ENCODE results near the gene TRABD2A. TPM values are rescaled to one million over a fixed set of nuclear protein-coding genes. Genes with fewer than 3 reads are reported as not detected.
A peak's percentile ranks its signal among the peaks of the same experiment; 100 is the strongest.

The TRABD2A gene
- total RNA-seq, 1 experiment from 2014 or later, result 4.6 TPM

DNA sequence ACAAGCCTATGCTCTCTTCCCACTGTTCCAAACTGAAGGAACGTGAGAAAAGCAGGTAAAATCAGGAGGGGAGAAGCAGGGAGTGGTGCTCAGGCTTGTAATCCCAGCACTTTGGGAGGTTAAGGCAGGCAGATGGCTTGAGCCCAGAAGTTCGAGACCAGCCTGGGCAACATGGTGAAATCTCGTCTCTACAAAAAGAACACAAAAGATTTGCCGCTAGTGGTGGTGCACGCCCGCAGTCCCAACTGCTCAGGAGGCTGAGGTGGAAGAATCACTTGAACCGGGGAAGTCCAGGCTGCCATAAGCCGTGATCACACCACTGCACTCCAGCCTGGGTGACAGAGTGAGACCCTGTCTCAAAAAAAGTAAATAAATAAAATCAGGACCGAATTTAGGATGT, 23.3 kb upstream of the TRABD2A start:
- Histone ChIP-seq H3K9me2 (ENCODE audit: insufficient read depth) (no peaks in the 10 kb centered on the region), H3K79me2 (ENCODE audit: insufficient read depth, low read length) (peaks cover 15% of the 10 kb centered on the region), H3K27me3 (ENCODE audit: insufficient read depth, low read length) (no peaks in the 10 kb centered on the region), H3K9me3 (ENCODE audit: control insufficient read depth in 1 of 2, insufficient read depth in 1 of 2, low read depth in 1 of 2, low read length in 2 of 2) (no peaks in the 10 kb centered on the region; a peak in 1 of 4 replicates), H3K4me2 (ENCODE audit: low read length) (peak overlapping the region; percentile 93), H4K20me1 (ENCODE audit: insufficient read depth) (no peaks in the 10 kb centered on the region), H3K36me3 (ENCODE audit: control insufficient read depth in 1 of 2, insufficient read depth in 2 of 2, low read length in 2 of 2) (peaks cover 3 to 9% of the 10 kb centered on the region in 2 experiments; a peak in 3 of 4 replicates), H3K4me1 (ENCODE audit: control insufficient read depth in 1 of 2, insufficient read depth in 2 of 2, low read length in 2 of 2) (peaks cover 16 to 33% of the 10 kb centered on the region in 2 experiments), H2AFZ (ENCODE audit: low read depth, low read length, poor library complexity, severe bottlenecking) (no peak overlapping the region), H3K4me3 (replicated peaks in 1 of 2; ENCODE audit: low read depth in 1 of 2, low read length in 2 of 2) (peak overlapping the region in 1 of 2 experiments; percentile 94; a peak in 2 of 4 replicates), H3K9ac (ENCODE audit: low read length) (peak overlapping the region; percentile 95), H3K27ac (ENCODE audit: low read depth, low read length) (no peak overlapping the region)
- BruUV-seq (replicated peaks), result no TSS peak
- ChIA-PET POLR2A (interaction anchor here (1.2 to 5.8 kb wide), 5 partner anchors 10 to 42 kb away, joined by 3 to 163 read pairs (median 7); no protein-coding TSS in a partner anchor), RAD21 (ENCODE audit: low non-redundant PET in 1 of 2, low total read pairs in 2 of 2, uncharacterized antibody in 2 of 2, unreplicated experiment in 2 of 2) (no interaction called here), CTCF (interaction anchor here (0.6 kb wide), 1 partner anchor 22 kb away, joined by 3 read pairs; no protein-coding TSS in a partner anchor)
- intact Hi-C loops (cut with micrococcal nuclease), result no loop called here
- DNase-seq (ENCODE audit: low read depth, low spot score) (no peak), ATAC-seq (no peak)
- TF ChIP-seq CTCF (IDR thresholded peaks at IDR 0.05 in 2 of 3, conservative IDR thresholded peaks at IDR 0.05 in 1 of 3; ENCODE audit: borderline replicate concordance in 1 of 3, insufficient read depth in 1 of 3, low read depth in 2 of 3, low read length in 2 of 3) (no peak), RAD21 (IDR thresholded peaks at IDR 0.05; ENCODE audit: low read depth) (no peak), CEBPB (IDR thresholded peaks at IDR 0.05; ENCODE audit: low read depth) (no peak), SRF (IDR thresholded peaks at IDR 0.05; ENCODE audit: low read depth) (no peak), POLR2AphosphoS5 (IDR thresholded peaks at IDR 0.05; ENCODE audit: low read depth, low read length) (no peak), FOSL1 (IDR thresholded peaks at IDR 0.05; ENCODE audit: low read depth) (no peak), CBX3 (IDR thresholded peaks at IDR 0.05; ENCODE audit: low read depth) (no peak), EGR1 (IDR thresholded peaks at IDR 0.05; ENCODE audit: low read depth) (no peak), SP1 (IDR thresholded peaks at IDR 0.05; ENCODE audit: low read depth) (no peak), JUND (IDR thresholded peaks at IDR 0.05) (no peak), POLR2A (IDR thresholded peaks at IDR 0.05; ENCODE audit: borderline replicate concordance, extremely low read depth, insufficient read depth, insufficient read length) (no peak), ZNF274 (IDR thresholded peaks at IDR 0.05; ENCODE audit: low read depth, low read length) (no peak)
- TF ChIP-seq, protein P1, sequence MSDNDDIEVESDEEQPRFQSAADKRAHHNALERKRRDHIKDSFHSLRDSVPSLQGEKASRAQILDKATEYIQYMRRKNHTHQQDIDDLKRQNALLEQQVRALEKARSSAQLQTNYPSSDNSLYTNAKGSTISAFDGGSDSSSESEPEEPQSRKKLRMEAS (IDR thresholded peaks at IDR 0.05), result no peak
